HG03025 (cell line): ENCODE data around the gene CDIP1.

Source experiments
- ATAC-seq: cut with Tn5 transposase; IDR thresholded peaks from one replicate; pipeline ENCODE4 v1.9.1; 2021; ENCODE audit warnings: mild to moderate bottlenecking, moderate library complexity; ENCODE audit not compliant: unreplicated experiment, low FRiP score

Gene CDIP1

GRCh38 chr16:4517812-4518680 lies 20.5 kb downstream of the CDIP1 start:
- no peak for ATAC-seq

- ATAC-seq: no peak
Observed at GRCh38 chr16:4515611-4516233, 22.9 kb downstream of the CDIP1 start.

DNA sequence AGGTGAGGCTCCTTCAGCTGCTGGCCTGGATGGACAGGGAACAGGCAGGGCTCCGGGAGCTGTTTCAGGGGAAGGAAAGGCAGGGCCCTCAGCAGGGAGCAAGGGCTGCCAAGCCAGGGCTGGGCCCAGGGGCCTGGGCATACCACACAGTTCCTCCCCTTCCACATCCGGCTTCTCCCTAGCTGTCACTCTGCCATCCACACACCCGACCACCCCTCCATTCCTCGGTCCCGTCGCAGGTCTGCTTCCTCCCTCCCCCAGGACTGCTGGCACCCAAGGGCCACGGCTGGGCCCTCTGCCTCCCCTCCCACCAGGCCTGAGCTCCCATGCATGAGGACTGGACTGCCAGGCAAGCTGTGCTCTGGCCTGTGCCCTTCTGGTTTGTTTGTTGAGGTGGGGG lies 24.0 kb downstream of the CDIP1 start:
- no peak for ATAC-seq

DNA sequence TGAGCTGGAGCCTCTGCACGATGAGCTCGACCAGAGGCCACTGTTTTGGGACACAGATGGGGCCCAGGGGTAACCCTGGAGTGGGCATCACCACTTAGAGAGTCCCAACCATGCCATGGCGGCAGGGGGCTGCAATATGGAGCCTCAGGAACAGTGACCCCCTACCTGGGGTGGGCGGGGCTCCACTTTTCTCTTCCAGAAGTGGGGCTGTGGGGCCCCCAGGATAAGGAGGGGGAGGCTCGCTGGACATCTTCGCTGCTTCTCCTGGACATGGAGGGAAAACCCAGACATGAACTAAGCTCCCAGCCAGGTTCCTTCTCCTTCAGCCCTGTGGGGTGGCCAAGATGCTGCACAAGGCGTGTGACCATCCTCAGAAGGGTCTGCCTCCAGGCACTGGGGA lies 24.7 kb downstream of the CDIP1 start:
- ATAC-seq: no peak

DNA sequence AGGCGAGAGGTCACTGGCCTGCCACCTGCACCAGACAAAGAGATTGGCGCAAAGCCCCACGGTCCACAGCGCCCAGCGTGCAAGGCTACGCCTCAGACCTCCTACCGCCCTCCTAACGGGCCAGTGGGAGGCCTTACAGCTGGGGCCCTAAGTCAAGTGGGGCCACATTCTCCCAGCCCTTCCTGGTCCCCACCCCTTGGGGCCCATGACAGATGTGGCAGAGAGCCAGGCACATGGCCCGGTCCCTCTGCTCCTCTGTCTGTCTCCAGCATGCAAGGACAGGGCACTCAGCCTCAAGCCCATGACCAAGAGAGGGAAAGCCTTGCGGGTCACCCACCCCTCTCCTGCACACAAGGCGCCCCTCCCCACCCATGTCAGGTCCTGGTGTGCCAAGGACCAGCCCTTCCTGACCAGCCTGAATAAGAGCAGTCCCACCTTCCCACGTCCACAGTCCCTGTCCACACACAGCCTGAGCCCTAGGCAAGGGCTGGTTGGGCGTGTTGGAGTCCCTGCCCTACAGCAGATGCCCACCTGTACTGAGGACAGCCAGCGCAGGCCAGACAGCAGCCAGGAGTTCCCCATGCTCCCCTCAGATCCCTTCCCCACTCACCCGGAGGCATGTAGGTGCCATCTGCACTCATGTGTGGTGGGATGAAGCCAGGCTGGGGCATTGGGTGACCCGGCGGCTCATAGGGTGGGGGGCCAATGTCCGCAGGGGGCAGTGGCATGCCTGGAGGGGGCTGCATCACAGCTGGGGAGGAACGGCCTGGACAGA lies 25.3 kb downstream of the CDIP1 start:
- ATAC-seq: no peak

DNA sequence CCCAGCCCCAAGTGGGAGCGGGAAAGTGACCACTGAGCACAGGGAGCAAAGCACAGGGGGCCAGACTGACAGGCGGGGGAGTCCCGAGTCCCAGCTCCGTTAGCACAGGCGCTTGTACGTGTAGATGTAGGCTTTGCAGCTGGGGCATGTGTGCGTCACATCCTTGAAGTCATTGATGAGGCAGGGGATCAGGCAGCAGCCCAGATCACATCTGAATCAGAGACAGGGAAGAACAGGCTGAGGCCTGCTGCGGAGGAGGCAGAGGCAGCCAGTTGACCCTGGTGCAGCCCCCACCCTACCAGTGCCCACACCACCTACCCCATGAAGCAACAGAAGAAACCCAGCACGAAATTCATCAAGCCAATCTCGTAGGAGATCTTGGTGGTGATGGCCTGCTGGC lies 26.1 kb downstream of the CDIP1 start:
- no peak for ATAC-seq

DNA sequence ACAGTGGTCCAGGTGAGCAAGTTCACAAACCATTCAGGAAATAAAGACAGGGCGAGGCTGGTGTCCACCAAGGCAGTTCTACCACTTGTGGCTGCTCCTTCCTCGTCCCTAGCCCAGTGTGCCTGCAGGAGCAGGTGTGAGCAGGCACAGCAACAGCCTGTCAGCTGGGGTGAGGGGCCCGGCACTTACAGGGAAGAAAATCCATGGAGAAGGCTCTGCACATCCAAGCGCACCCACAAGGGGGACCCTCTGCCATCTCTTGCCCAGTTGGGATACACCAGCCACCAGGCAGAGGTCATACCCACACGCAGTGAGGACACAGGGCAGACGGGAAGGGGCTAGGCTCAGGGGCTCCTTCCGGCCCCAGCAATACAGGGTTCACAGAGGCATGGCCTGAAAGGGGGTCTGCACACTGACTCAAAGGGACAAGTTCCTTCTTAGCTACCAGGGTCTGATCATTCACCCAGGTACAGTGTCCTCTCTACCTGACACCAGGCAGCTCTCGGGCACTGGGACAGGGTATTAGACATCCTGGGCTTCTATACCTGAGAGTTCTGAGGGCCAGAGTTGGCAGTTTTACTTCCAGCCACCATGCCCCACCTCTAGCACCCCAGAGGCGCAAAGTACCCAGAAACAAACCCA lies 27.0 kb downstream of the CDIP1 start:
- no peak for ATAC-seq

- ATAC-seq: no peak
Observed at GRCh38 chr16:4510747-4511426, 27.7 kb downstream of the CDIP1 start.

DNA sequence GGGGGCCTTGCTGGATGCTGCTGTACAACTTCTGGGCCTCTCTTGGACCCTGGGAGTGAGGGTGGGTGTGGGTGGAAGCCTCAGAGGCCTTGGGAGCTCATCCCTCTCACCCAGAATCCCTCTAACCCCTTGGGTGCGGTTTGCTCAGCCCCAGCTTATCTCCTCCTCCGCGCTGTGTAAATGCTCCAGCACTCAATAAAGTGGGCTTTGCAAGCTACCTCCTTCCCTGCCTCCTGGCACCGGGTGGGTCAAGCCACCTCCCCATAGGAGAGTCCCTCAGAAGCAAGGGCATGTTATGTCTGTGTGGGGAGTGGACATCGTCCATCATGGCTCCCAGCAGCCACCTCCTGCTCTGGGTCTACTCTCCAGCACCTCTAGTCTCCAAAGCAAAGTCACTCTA lies 28.4 kb downstream of the CDIP1 start:
- ATAC-seq: no peak

DNA sequence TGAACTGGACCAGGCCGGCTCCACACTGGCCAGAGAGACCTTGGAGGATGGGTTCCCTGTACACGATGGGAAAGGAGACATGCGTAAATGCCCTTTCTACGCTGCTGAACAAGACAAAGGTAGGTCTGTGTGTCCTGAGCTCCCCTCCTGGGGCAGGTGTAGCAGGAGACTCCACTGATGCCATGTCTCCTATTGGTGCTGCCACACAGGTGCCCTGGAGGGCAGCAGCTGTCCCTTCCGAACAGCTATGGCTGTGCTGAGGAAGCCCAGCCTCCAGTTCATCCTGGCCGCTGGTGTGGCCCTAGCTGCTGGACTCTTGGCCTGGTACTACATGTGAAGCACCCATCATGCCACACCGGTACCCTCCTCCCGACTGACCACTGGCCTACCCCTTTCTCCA lies 29.2 kb downstream of the CDIP1 start:
- ATAC-seq: no peak

DNA sequence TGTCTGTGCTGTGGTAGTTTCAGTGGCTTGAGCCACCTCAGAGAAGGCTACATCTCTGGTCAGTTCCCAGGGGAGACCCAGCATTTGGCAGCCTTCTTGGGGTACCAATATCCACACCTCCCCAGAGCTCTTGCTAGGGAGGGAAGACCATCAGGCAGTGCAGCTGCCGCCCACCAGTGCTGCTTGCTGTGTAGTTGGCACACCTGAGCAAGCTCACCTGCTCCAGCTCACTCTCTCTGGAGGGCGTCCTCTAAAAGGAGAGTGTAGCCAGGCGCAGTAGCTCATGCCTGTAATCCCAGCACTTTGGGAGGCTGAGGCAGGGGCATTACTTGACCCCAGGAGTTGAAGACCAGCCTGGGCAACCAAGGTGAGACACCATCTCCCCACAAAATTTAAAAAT lies 29.8 kb downstream of the CDIP1 start:
- no peak for ATAC-seq

- ATAC-seq: no peak
Observed at GRCh38 chr16:4507588-4508345, 30.8 kb downstream of the CDIP1 start.

GRCh38 chr16:4506450-4506849 lies 32.1 kb downstream of the CDIP1 start:
- no peak for ATAC-seq

GRCh38 chr16:4505356-4506147 lies 33.0 kb downstream of the CDIP1 start:
- ATAC-seq: no peak

DNA sequence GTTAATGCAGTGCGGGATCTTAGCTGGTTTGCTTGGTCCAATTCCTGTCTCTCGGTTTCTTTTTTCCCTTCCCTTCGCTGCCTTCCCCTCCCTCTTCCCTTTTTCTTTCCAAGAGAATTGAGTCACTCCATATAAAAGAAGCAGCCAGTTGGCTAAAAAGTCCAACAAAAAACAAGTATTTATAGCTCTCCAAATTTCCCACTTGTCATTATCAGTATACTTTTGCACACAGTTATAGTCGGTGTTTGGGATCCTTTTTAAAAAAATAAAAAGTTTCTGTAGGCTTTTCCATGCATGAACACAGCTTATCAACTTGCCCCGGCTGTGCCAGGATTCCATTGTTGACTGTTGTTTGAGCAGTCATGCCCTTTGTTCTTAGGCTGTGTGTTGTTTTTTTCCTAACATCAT lies 37.5 kb downstream of the CDIP1 start:
- no peak for ATAC-seq

- no peak for ATAC-seq
Observed at GRCh38 chr16:4500272-4500671, 38.3 kb downstream of the CDIP1 start.

DNA sequence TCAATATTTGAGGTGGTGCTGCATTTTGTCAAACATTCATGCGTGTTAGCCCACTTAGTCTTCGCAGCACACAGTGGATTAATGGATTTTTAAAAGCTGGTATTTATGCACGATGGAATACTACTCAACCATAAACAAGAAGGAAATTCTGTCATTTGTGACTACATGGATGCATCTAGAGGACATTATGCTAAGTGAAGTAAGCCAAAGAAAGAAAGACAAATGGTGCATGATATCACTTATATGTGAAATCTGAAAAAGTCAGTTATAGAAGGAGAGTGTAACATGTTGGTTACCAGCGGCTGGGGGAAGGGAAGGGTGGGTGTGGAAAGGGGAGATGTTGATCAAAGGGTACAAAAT lies 39.4 kb downstream of the CDIP1 start:
- ATAC-seq: no peak

DNA sequence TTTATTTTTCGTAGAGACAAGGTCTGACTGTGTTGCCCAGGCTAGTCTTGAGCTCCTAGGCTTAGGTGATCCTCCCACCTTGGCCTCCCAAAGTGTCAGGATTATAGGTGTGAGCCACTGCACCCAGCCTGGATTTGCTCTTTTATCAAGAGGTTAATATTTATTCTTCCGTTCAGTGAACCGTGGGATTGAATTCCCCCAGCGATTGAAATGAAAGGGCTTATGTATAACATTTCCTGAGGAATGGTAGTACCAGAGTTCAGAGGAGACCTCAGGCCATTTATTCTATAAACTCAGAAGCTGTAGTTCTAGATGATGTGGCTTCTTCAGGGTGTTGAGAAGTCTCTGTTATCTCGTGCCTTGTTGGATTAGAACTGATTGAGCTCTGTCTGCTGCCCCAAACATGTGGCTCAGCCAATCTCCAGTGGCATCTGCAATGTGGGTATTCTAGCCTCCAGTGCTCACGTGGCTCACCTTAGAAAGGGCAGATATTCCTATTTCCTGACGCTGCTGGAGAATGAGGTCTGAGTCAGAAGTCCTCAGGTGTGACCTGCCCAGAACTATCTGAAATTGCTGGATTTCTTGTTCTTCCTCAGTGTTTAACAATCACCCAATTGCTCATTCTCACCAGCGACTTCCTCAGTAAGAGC lies 39.9 kb downstream of the CDIP1 start:
- no peak for ATAC-seq
